Lower leg skin (tissue), 4 donors: ENCODE results near the gene P2RY8. TPM values are rescaled to one million over a fixed set of nuclear protein-coding genes. Genes with fewer than 3 reads are reported as not detected.
A peak's percentile ranks its signal among the peaks of the same experiment; 100 is the strongest.
"Not testable (repeated sequence)": the region's sequence is repeated elsewhere in the genome, so short reads cannot be mapped to it uniquely, and the experiment has no call there.

Experiments used
- DNase-seq, 2 donors: peaks; one replicate each; pipeline ENCODE4 v3.0.0-alpha.2; 2019; ENCODE audit warnings: low spot score in 2 of 2
- H3K4me3 ChIP-seq: fragments of 200-600 bp; sonication (generic); 2 replicates; pipeline ENCODE4 v1.5.1; 2017; ENCODE audit warnings: mild to moderate bottlenecking, low read depth; ENCODE audit not compliant: poor library complexity, severe bottlenecking
- POLR2A ChIP-seq, 2 donors: fragments of 450-650 bp; IDR thresholded peaks; one replicate each; pipeline ENCODE4 v1.6.1; 2016 to 2017; ENCODE audit warnings: antibody characterized with exemption in 2 of 2, mild to moderate bottlenecking in 1 of 2, moderate library complexity in 1 of 2
- WGBS, 2 donors: methylation state at CpG; one replicate each; pipeline ENCODE4 v1.1.5; 2018; 5-methylcytosine and 5-hydroxymethylcytosine counted together
- intact Hi-C: fragments of 100-400 bp; cut with DNase I; formaldehyde crosslinking; loops from one replicate; pipeline ENCODE4 v1.15.0; 2023; ENCODE audit warnings: low total_unique reads
- total RNA-seq, 4 donors: library from RNA; depleted of rRNA; stranded (reverse); fragments of >200 nt; gene quantifications; one replicate each; pipeline ENCODE4 v1.1.0, GENCODE V29; 2016
- TF ChIP-seq, protein P1 (sequence below), 3 donors: fragments of 450-650 bp; IDR thresholded peaks; one replicate each; pipeline ENCODE4 v1.5.1; 2016; ENCODE audit warnings: antibody characterized with exemption in 3 of 3, mild to moderate bottlenecking in 3 of 3, moderate library complexity in 2 of 3

The P2RY8 gene
- total RNA-seq, 4 donors from 2014 or later, result 0.08 to 0.81 (median 0.48) TPM

DNA sequence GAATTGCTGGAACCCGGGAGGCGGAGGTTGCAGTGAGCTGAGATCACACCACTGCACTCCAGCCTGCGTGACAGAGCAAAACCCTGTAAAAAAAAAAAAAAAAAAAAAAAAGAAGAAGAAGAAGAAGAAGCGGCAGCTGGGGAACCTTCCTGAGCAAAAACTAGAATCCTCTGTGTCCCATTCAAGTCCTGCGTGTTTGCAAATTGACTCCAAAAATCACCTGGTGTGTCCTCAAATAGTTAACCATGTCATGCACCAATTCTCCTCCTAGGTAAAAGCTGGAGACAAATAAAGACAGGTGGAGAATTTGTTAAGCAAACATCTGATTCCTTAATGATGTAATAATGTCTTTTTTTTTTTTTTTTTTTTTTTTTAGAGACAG, 52.4 kb downstream of the P2RY8 start:
- 81 to 85% methylated on average over 5 of the region's 5 CpGs for WGBS, 2 donors
- DNase-seq, result no peak
- no peak overlapping the region for H3K4me3 ChIP-seq
- TF ChIP-seq POLR2A (IDR thresholded peaks at IDR 0.05), result no peak
- TF ChIP-seq, protein P1, sequence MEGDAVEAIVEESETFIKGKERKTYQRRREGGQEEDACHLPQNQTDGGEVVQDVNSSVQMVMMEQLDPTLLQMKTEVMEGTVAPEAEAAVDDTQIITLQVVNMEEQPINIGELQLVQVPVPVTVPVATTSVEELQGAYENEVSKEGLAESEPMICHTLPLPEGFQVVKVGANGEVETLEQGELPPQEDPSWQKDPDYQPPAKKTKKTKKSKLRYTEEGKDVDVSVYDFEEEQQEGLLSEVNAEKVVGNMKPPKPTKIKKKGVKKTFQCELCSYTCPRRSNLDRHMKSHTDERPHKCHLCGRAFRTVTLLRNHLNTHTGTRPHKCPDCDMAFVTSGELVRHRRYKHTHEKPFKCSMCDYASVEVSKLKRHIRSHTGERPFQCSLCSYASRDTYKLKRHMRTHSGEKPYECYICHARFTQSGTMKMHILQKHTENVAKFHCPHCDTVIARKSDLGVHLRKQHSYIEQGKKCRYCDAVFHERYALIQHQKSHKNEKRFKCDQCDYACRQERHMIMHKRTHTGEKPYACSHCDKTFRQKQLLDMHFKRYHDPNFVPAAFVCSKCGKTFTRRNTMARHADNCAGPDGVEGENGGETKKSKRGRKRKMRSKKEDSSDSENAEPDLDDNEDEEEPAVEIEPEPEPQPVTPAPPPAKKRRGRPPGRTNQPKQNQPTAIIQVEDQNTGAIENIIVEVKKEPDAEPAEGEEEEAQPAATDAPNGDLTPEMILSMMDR (IDR thresholded peaks at IDR 0.05), result no peak
- intact Hi-C loops, result no loop called here

GRCh38 chrX:1483843-1484637, 52.9 kb downstream of the P2RY8 start:
- H3K4me3 ChIP-seq, result no peak overlapping the region
- intact Hi-C loops, result no loop called here
- DNase-seq, result peak in 1 of 2 donors; percentile 43
- 78 to 84% methylated on average over 15 of the region's 15 CpGs for WGBS, 2 donors
- TF ChIP-seq, protein P1 (IDR thresholded peaks at IDR 0.05), result no peak
- TF ChIP-seq POLR2A (IDR thresholded peaks at IDR 0.05), result no peak

DNA sequence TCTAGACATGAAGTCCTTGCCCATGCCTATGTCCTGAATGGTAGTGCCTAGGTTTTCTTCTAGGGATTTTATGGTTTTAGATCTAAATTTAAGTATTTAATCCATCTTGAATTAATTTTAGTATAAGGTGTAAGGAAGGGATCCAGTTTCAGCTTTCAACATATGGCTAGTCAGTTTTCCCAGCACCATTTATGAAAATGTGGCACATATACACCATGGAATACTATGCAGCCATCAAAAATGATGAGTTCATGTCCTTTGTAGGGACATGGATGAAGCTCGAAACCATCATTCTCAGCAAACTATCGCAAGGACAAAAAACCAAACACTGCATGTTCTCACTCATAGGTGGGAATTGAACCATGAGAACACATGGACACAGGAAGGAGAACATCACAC, 54.5 kb downstream of the P2RY8 start:
- WGBS, 2 donors, result 86% methylated on average over 1 of the region's 2 CpGs; no CpG with 5 or more reads in 1 of the 2 donors
- DNase-seq, H3K4me3 ChIP-seq, intact Hi-C loops: not testable (repeated sequence)

DNA sequence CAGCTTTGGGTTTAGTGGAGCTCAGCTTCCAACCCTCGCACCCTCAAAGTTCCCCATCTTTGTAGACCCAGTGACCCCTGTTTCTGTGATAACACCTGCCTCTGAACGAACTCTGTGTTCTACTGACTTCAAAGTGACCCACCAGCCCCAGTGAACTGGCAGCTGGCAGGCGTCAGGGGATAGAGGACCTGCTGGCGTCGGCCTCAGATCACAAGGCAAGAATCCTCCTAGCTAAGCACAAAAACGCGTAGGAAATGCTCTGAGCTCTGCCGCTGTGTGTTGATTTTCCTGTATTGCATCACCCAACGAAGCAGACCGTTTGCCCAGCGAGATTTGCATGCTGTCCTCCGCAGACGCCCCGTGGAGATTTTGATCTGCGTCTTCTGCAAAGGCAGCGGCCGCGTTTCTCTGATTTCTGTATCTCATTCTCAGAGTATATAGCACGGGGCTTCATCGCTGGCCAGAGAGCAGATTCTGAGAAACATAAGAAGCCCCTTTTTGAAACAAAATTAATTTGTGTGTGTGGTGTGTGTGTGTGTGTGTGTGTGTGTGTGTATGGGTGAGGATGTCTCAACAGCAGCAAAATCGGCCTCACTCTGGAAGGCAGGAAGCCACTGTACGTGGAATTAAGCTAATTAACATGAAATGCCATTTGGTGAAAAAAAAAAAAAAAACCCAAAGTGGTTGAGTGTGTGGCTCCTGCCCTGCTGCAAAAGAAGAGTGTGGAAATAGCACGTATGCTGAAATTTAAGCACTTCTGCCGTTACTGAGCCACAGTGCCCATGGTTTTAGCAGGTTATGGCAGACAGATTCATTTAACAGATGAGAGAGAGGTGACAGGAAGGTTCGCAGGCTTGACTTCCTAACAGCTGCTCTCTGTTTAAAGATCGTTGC, 55.1 kb downstream of the P2RY8 start:
- TF ChIP-seq, protein P1 (IDR thresholded peaks at IDR 0.05), result no peak
- no peak for TF ChIP-seq POLR2A (IDR thresholded peaks at IDR 0.05)
- 11 to 22% methylated on average over 26 of the region's 26 CpGs for WGBS, 2 donors
- DNase-seq, result peak; percentile 64 to 91
- H3K4me3 ChIP-seq, result no peak overlapping the region
- intact Hi-C loops, result no loop called here

GRCh38 chrX:1480082-1480785, 56.8 kb downstream of the P2RY8 start:
- no peak overlapping the region for H3K4me3 ChIP-seq
- no peak for DNase-seq
- WGBS, 2 donors, result 72 to 79% methylated on average over 8 of the region's 8 CpGs
- no peak for TF ChIP-seq POLR2A (IDR thresholded peaks at IDR 0.05)
- TF ChIP-seq, protein P1 (IDR thresholded peaks at IDR 0.05), result no peak
- intact Hi-C loops, result no loop called here
